SK-N-SH (cell line): Measurements from ENCODE around the gene CAMKMT. TPM values are rescaled to one million over a fixed set of nuclear protein-coding genes. Genes with fewer than 3 reads are reported as not detected.

Experiments
- CTCF ChIA-PET: fragments of 300-600, 350-600 bp; formaldehyde crosslinking; extraction: SDS; loops from one replicate; lab custom pipeline; 2021; lab: Yijun Ruan, JAX
- POLR2A ChIA-PET: fragments of 350-600 bp; sonication (Branson Sonifier 250); formaldehyde crosslinking; extraction: SDS; loops from one replicate; lab custom pipeline; 2020; ENCODE audit warnings: antibody characterized with exemption, inconsistent platforms; lab: Yijun Ruan, JAX
- DNase-seq: peaks from one replicate; pipeline ENCODE4 v3.0.0; 2012
- H2AFZ ChIP-seq: fragments of 200-600 bp; sonication (generic); 2 replicates; pipeline ENCODE4 v1.8.1; 2016; ENCODE audit warnings: antibody characterized with exemption, mild to moderate bottlenecking, low read depth
- H3F3A ChIP-seq: fragments of 200-600 bp; sonication (generic); replicated peaks from 2 replicates; pipeline ENCODE3; 2016; ENCODE audit warnings: antibody characterized with exemption, mild to moderate bottlenecking; ENCODE audit not compliant: insufficient read depth
- H3K27ac ChIP-seq, 2 experiments: fragments of 200-500 bp in 1 of 2; fragments of 200-600 bp in 1 of 2; sonication (Bioruptor generic) in 1 of 2; sonication (generic), shearing (Covaris generic) in 1 of 2; 2 replicates each; pipeline versions ENCODE4 v1.5.1 to v1.6.1; 2014 to 2016; ENCODE audit warnings: low read depth in 2 of 2, inconsistent platforms in 1 of 2, low read length in 1 of 2, mild to moderate bottlenecking in 1 of 2, mixed read lengths in 1 of 2
- H3K27me3 ChIP-seq: fragments of 200-600 bp; sonication (generic), shearing (Covaris generic); 2 replicates; pipeline ENCODE4 v1.6.1; 2016; ENCODE audit warnings: mixed run types; ENCODE audit not compliant: insufficient read depth
- H3K36me3 ChIP-seq, 2 experiments: fragments of 200-500 bp in 1 of 2; fragments of 200-600 bp in 1 of 2; sonication (Bioruptor generic) in 1 of 2; sonication (generic) in 1 of 2; replicated peaks in 1 of 2; 2 replicates each; pipeline versions ENCODE3 to v1.5.1; 2014 to 2016; ENCODE audit warnings: low read length in 1 of 2, mild to moderate bottlenecking in 1 of 2; ENCODE audit not compliant: insufficient read depth in 2 of 2, control insufficient read depth in 1 of 2
- H3K4me1 ChIP-seq, 2 experiments: fragments of 200-500 bp in 1 of 2; fragments of 200-600 bp in 1 of 2; sonication (Bioruptor generic) in 1 of 2; sonication (generic), shearing (Covaris generic) in 1 of 2; 2 replicates each; pipeline versions ENCODE4 v1.5.1 to v1.6.1; 2014 to 2016; ENCODE audit warnings: low read depth in 1 of 2, low read length in 1 of 2, mixed run types in 1 of 2; ENCODE audit not compliant: insufficient read depth in 2 of 2, control insufficient read depth in 1 of 2
- H3K4me2 ChIP-seq: fragments of 200-600 bp; sonication (generic), shearing (Covaris generic); 2 replicates; pipeline ENCODE4 v1.6.1; 2017; ENCODE audit warnings: mixed run types
- H3K4me3 ChIP-seq, 2 experiments: fragments of 200-500 bp in 1 of 2; fragments of 200-600 bp in 1 of 2; sonication (Bioruptor generic) in 1 of 2; sonication (generic), shearing (Covaris generic) in 1 of 2; 2 replicates each; pipeline versions ENCODE4 v1.5.1 to v1.8.1; 2014 to 2016; ENCODE audit warnings: low read depth in 2 of 2, inconsistent platforms in 1 of 2, low read length in 1 of 2, mild to moderate bottlenecking in 1 of 2, mixed read lengths in 1 of 2, moderate library complexity in 1 of 2
- H3K79me2 ChIP-seq: fragments of 200-600 bp; sonication (generic); 2 replicates; pipeline ENCODE4 v1.8.1; 2017; ENCODE audit warnings: mild to moderate bottlenecking; ENCODE audit not compliant: insufficient read depth
- H3K9ac ChIP-seq: fragments of 200-600 bp; sonication (generic); 2 replicates; pipeline ENCODE4 v1.6.1; 2017; ENCODE audit warnings: mixed run types
- H3K9me2 ChIP-seq: fragments of 200-600 bp; sonication (generic); 2 replicates; pipeline ENCODE4 v1.6.1; 2017; ENCODE audit warnings: mixed run types
- H3K9me3 ChIP-seq: fragments of 200-600 bp; sonication (generic); 2 replicates; pipeline ENCODE4 v1.6.1; 2017; ENCODE audit warnings: mixed run types, mild to moderate bottlenecking, moderate library complexity
- H4K20me1 ChIP-seq: fragments of 200-600 bp; sonication (generic); 2 replicates; pipeline ENCODE4 v1.6.1; 2017; ENCODE audit warnings: mild to moderate bottlenecking, mixed run types; ENCODE audit not compliant: insufficient read depth
- CHD2 ChIP-seq: fragments of 150-350 bp; IDR thresholded peaks from 2 replicates; pipeline ENCODE4 v1.6.1; 2018; ENCODE audit warnings: low read length; ENCODE audit not compliant: partially characterized antibody
- ELF1 ChIP-seq: IDR thresholded peaks from 2 replicates; pipeline ENCODE4 v1.4.0; 2012
- EZH2phosphoT487 ChIP-seq: fragments of 200-600 bp; sonication (generic); IDR thresholded peaks from 2 replicates; pipeline ENCODE4 v1.6.1; 2017; ENCODE audit warnings: low read depth, mixed run types, mild to moderate bottlenecking, antibody characterized with exemption, moderate library complexity, borderline replicate concordance
- FOSL2 ChIP-seq: IDR thresholded peaks from 2 replicates; pipeline ENCODE4 v1.4.0; 2012; ENCODE audit warnings: low read depth, mild to moderate bottlenecking, moderate library complexity, borderline replicate concordance
- FOXJ3 ChIP-seq: sonication (generic); formaldehyde crosslinking; IDR thresholded peaks from 2 replicates; pipeline ENCODE4 v1.5.1; 2020; ENCODE audit warnings: mild to moderate bottlenecking, missing genetic modification reagents
- MEF2A ChIP-seq: IDR thresholded peaks from 2 replicates; pipeline ENCODE4 v1.4.0; 2012; ENCODE audit warnings: low read depth, borderline replicate concordance
- MXI1 ChIP-seq: IDR thresholded peaks from 2 replicates; pipeline ENCODE4 v1.6.1; 2012; ENCODE audit warnings: mild to moderate bottlenecking, low read depth, low read length, improper control_type of control experiment
- POLR2AphosphoS5 ChIP-seq: IDR thresholded peaks from 2 replicates; pipeline ENCODE4 v1.6.1; 2012; ENCODE audit warnings: low read depth, low read length
- RAD21 ChIP-seq: IDR thresholded peaks from 2 replicates; pipeline ENCODE4 v1.6.1; 2012; ENCODE audit warnings: mild to moderate bottlenecking, low read length
- RXRA ChIP-seq: IDR thresholded peaks from 2 replicates; pipeline ENCODE4 v1.4.0; 2012; ENCODE audit warnings: low read depth, mild to moderate bottlenecking, borderline replicate concordance
- SMC3 ChIP-seq: IDR thresholded peaks from 2 replicates; pipeline ENCODE4 v1.6.1; 2012; ENCODE audit warnings: low read depth, low read length, improper control_type of control experiment
- TAF1 ChIP-seq: IDR thresholded peaks from 2 replicates; pipeline ENCODE4 v1.6.1; 2012; ENCODE audit warnings: low read depth, mild to moderate bottlenecking, low read length, moderate library complexity, borderline replicate concordance
- TEAD4 ChIP-seq: IDR thresholded peaks from 2 replicates; pipeline ENCODE4 v1.4.0; 2012; ENCODE audit warnings: mild to moderate bottlenecking, borderline replicate concordance; ENCODE audit not compliant: insufficient read depth
- YY1 ChIP-seq: IDR thresholded peaks from 2 replicates; pipeline ENCODE4 v1.4.0; 2012; ENCODE audit warnings: low read depth, mild to moderate bottlenecking
- WGBS: methylation state at CpG from one replicate; pipeline ENCODE4 v1.1.6; 2017; ENCODE audit warnings: low lambda C conversion rate; 5-methylcytosine and 5-hydroxymethylcytosine counted together
- polyA plus RNA-seq, 3 experiments: library from polyadenylated mRNA; depleted of rRNA; stranded (reverse); fragments of >200 nt; gene quantifications; 2 replicates each; pipeline ENCODE4 v1.2.3, GENCODE V29; 2012
- TF ChIP-seq, protein P1 (sequence below): fragments of 150-350 bp; IDR thresholded peaks from 2 replicates; pipeline ENCODE4 v1.6.1; 2017; ENCODE audit warnings: antibody characterized with exemption, low read length, low read depth, borderline replicate concordance
- TF ChIP-seq, protein P2 (sequence below): fragments of 200-600 bp; sonication (generic); IDR thresholded peaks from 2 replicates; pipeline ENCODE4 v1.6.1; 2017; ENCODE audit warnings: antibody characterized with exemption, mild to moderate bottlenecking, moderate library complexity
- TF ChIP-seq, protein P3 (sequence below): fragments of 150-350 bp; IDR thresholded peaks from 2 replicates; pipeline ENCODE4 v1.6.1; 2016; ENCODE audit warnings: mild to moderate bottlenecking, low read depth, low read length

Gene CAMKMT
- polyA plus RNA-seq, 1 of the 3 experiments (the other 2 are of a cell fraction), result 5.9 TPM

DNA sequence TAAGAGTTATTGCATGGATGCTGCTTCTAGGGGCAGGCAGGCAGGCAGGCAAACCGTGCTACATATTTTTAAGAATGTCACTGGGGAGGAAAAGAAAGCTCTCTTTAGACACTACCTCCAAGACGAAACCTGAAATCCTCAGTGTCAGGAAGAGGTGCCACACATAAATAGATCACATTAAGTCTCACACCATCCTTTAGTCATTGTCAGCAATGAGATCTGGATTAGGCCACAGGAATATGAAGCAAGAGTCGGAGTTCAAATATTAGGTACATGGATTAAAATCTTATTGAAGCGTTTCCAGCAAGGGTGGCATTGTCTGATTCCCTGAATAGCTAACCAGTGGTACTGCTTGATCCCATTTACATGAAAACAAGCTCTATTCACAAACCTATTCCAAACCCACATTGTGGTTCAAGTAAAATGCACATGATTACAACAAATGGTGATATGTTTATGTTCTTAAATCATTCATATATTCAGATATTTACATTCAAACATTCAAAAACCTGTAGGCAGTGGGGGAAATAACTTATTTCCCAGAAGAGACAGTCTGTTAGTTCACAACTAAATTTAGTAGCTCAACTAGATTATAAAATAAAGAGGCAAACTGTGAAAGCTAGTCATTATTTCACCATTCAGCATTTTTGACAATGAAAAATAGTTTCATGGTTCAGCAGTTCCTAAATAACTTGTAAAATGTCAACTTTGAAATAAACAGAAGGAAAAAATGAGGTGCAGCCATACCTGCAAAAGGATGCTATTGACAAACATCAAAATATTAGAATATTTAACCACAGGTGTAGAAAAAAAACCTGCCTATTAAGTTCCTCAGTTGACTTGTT, 384.4 kb downstream of the CAMKMT start:
- H3K4me1 ChIP-seq, result peaks cover 0 to 42% of the 10 kb centered on the region in 2 experiments; a peak in 2 of 4 replicates
- H3F3A ChIP-seq, result no peaks in the 10 kb centered on the region
- no peak overlapping the region for H2AFZ ChIP-seq
- ChIA-PET POLR2A (interaction anchor here (1.0 kb wide), 1 partner anchor 15 kb away, joined by 5 read pairs; no protein-coding TSS in a partner anchor), CTCF (interaction anchor here (0.9 to 2.7 kb wide), 12 partner anchors 9 to 702 kb away, joined by 3 to 20 read pairs (median 4); no protein-coding TSS in a partner anchor)
- H3K4me2 ChIP-seq, result no peak overlapping the region
- H3K79me2 ChIP-seq, result no peaks in the 10 kb centered on the region
- no peaks in the 10 kb centered on the region for H4K20me1 ChIP-seq
- no peaks in the 10 kb centered on the region for H3K36me3 ChIP-seq
- no peak for DNase-seq
- H3K9me3 ChIP-seq, result no peaks in the 10 kb centered on the region
- H3K27ac ChIP-seq, result peak overlapping the region in 1 of 2 experiments; percentile 78; a peak in 2 of 4 replicates
- H3K4me3 ChIP-seq, result no peak overlapping the region
- no peaks in the 10 kb centered on the region for H3K27me3 ChIP-seq
- no peak overlapping the region for H3K9ac ChIP-seq
- 81% methylated on average over 4 of the region's 4 CpGs for WGBS
- TF ChIP-seq RXRA, result no peak
- TF ChIP-seq, protein P1, sequence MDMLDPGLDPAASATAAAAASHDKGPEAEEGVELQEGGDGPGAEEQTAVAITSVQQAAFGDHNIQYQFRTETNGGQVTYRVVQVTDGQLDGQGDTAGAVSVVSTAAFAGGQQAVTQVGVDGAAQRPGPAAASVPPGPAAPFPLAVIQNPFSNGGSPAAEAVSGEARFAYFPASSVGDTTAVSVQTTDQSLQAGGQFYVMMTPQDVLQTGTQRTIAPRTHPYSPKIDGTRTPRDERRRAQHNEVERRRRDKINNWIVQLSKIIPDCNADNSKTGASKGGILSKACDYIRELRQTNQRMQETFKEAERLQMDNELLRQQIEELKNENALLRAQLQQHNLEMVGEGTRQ, result no peak
- no peak for TF ChIP-seq FOXJ3 (CRISPR knock-in tag)
- TF ChIP-seq, protein P2, sequence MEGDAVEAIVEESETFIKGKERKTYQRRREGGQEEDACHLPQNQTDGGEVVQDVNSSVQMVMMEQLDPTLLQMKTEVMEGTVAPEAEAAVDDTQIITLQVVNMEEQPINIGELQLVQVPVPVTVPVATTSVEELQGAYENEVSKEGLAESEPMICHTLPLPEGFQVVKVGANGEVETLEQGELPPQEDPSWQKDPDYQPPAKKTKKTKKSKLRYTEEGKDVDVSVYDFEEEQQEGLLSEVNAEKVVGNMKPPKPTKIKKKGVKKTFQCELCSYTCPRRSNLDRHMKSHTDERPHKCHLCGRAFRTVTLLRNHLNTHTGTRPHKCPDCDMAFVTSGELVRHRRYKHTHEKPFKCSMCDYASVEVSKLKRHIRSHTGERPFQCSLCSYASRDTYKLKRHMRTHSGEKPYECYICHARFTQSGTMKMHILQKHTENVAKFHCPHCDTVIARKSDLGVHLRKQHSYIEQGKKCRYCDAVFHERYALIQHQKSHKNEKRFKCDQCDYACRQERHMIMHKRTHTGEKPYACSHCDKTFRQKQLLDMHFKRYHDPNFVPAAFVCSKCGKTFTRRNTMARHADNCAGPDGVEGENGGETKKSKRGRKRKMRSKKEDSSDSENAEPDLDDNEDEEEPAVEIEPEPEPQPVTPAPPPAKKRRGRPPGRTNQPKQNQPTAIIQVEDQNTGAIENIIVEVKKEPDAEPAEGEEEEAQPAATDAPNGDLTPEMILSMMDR, result no peak
- TF ChIP-seq EZH2phosphoT487, result no peak
- TF ChIP-seq, protein P3, sequence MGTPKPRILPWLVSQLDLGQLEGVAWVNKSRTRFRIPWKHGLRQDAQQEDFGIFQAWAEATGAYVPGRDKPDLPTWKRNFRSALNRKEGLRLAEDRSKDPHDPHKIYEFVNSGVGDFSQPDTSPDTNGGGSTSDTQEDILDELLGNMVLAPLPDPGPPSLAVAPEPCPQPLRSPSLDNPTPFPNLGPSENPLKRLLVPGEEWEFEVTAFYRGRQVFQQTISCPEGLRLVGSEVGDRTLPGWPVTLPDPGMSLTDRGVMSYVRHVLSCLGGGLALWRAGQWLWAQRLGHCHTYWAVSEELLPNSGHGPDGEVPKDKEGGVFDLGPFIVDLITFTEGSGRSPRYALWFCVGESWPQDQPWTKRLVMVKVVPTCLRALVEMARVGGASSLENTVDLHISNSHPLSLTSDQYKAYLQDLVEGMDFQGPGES, result no peak
- no peak for TF ChIP-seq YY1
- no peak for TF ChIP-seq TAF1
- no peak for TF ChIP-seq ELF1
- TF ChIP-seq RAD21, result no peak
- TF ChIP-seq CHD2, result no peak
- TF ChIP-seq TEAD4, result no peak
- no peak for TF ChIP-seq FOSL2
- no peak for TF ChIP-seq MEF2A
- TF ChIP-seq MXI1, result no peak
- no peak for TF ChIP-seq POLR2AphosphoS5
- no peak for TF ChIP-seq SMC3
- H3K9me2 ChIP-seq, result no peaks in the 10 kb centered on the region
